ENCODE data around the gene SAA4. TPM values are rescaled to one million over a fixed set of nuclear protein-coding genes. Genes with fewer than 3 reads are reported as not detected.
"Not testable (repeated sequence)": the region's sequence is repeated elsewhere in the genome, so short reads cannot be mapped to it uniquely, and the experiment has no call there.

The SAA4 gene
- polyA plus RNA-seq, 12 donors, result not detected

- DNase-seq, result not testable (repeated sequence)
Measured at GRCh38 chr11:18189476-18190245, 46.9 kb downstream of the SAA4 start.

GRCh38 chr11:18188796-18189195 lies 47.8 kb downstream of the SAA4 start:
- DNase-seq, result no peak

Other genes with a start within 250 kb of the SAA4 start
- 10 to 100 TPM in 10 of 12 donors, 1 to 10 TPM in 1, not detected in 1; 7.0 to 60.5 (median 12.0) TPM for gene SERGEF, start 223.8 kb downstream of the SAA4 start, polyA plus RNA-seq (ENCODE audit: insufficient read length in 12 of 12)
- gene TPH1, start 190.5 kb downstream of the SAA4 start, polyA plus RNA-seq (ENCODE audit: insufficient read length in 12 of 12), result 10 to 100 TPM in 1 of 12 donors, 1 to 10 TPM in 2, under 1 TPM in 8, not detected in 1; 0.13 to 18.9 (median 0.41) TPM
- 10 to 100 TPM in 11 of 12 donors, not detected in 1; 10.2 to 23.7 (median 17.3) TPM for gene SAAL1, start 130.7 kb downstream of the SAA4 start, polyA plus RNA-seq (ENCODE audit: insufficient read length in 12 of 12)
- not detected for gene MRGPRX3, start 104.2 kb downstream of the SAA4 start, polyA plus RNA-seq (ENCODE audit: insufficient read length in 12 of 12)
- gene MRGPRX4, start 64.0 kb downstream of the SAA4 start, polyA plus RNA-seq (ENCODE audit: insufficient read length in 12 of 12), result not detected
- gene SAA2, start 11.9 kb upstream of the SAA4 start, polyA plus RNA-seq (ENCODE audit: insufficient read length in 12 of 12), result under 1 TPM in 3 of 12 donors, not detected in 9; 0.28 to 0.40 (median 0.32) TPM
- gene SAA1, start 29.5 kb upstream of the SAA4 start, polyA plus RNA-seq (ENCODE audit: insufficient read length in 12 of 12), result not detected
- gene HPS5, start 85.3 kb upstream of the SAA4 start, polyA plus RNA-seq (ENCODE audit: insufficient read length in 12 of 12), result 10 to 100 TPM in 11 of 12 donors, not detected in 1; 11.3 to 18.1 (median 14.0) TPM
- 10 to 100 TPM in 11 of 12 donors, not detected in 1; 29.2 to 57.3 (median 37.3) TPM for gene GTF2H1, start 85.8 kb upstream of the SAA4 start, polyA plus RNA-seq (ENCODE audit: insufficient read length in 12 of 12)
- gene LDHA, start 157.8 kb upstream of the SAA4 start, polyA plus RNA-seq (ENCODE audit: insufficient read length in 12 of 12), result 100 to 1,000 TPM in 11 of 12 donors, not detected in 1; 605 to 842 (median 666) TPM
- gene LDHC, start 175.5 kb upstream of the SAA4 start, polyA plus RNA-seq (ENCODE audit: insufficient read length in 12 of 12), result 1 to 10 TPM in 2 of 12 donors, under 1 TPM in 3, not detected in 7; 0.34 to 1.6 (median 0.77) TPM
- under 1 TPM in 10 of 12 donors, not detected in 2; 0.06 to 0.94 (median 0.38) TPM for gene LDHAL6A, start 219.1 kb upstream of the SAA4 start, polyA plus RNA-seq (ENCODE audit: insufficient read length in 12 of 12)

All from muscle of arm (tissue), 12 donors.